LoVo (cell line): ENCODE measurements around the gene HOXA3.

Experiments
- DNase-seq: peaks from one replicate; pipeline ENCODE4 v3.0.0-alpha.2; 2016; ENCODE audit warnings: low spot score

HOXA3 gene

DNA sequence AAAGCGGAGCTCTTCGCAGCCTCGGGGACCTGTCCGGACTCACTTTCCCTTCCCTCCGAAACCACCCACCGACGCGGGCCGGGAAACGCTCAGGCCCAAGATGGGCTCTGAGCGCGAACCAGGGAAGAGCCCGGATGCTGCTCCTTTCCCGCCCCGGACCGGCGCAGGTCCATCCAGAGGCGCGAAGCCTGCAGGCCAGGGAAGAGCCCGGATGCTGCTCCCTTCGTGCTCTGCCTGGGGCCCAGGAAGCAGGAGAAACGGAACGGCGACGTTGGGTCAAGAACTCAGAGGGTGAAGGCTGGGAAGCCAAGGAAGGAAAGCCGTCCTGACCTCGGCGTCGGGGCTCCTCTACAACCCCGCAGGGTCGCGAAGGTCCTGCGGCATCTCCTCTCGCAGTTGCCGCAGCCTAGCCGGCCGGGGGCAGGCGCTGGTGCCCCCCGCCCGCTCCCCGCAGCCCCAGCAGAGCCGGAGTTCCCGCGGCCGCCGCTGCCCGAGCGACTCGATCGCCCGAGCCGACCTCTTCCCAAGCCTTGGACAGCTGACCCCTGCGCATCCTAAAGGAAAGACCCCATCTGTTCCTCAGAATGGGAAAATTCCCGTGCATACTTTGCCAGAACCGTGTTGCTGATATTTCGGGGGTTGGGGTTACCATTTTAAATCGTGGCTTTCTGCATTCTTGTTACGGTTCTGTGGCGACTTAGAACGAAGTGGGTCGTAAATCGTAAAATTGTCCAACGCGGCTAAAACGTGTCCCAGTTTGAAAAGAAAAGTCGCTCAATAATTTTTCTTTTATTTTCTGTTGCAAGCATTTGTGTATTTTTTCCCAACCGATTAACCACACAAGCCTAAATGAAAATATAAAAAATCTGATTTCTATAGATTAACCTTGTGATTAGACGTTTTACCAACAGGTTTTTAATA, 64.1 kb downstream of the HOXA3 start:
- no peak for DNase-seq

- no peak for DNase-seq
Observed at GRCh38 chr7:27083646-27084045, 68.7 kb downstream of the HOXA3 start.

DNA sequence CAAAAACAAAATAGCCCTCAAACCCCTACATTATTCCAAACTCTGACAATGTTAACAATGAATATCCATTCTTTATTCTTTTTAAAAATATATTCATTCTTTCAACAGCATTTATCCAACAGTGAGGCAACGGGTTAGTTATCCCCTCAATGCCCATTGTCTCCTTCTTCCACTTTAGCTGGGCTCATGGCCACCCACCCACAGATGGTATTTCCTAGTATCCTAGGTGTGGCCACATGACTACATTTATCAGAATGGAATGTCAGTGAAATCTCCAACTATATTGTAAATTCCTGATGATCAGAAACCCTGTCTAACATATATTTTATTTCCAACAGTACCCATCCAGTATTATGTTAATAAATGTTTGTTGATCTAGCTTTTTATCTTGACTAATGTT, 70.2 kb downstream of the HOXA3 start:
- peak; percentile 43 for DNase-seq

GRCh38 chr7:27080844-27081436, 71.4 kb downstream of the HOXA3 start:
- no peak for DNase-seq

GRCh38 chr7:27079234-27079975, 73.0 kb downstream of the HOXA3 start:
- no peak for DNase-seq

DNA sequence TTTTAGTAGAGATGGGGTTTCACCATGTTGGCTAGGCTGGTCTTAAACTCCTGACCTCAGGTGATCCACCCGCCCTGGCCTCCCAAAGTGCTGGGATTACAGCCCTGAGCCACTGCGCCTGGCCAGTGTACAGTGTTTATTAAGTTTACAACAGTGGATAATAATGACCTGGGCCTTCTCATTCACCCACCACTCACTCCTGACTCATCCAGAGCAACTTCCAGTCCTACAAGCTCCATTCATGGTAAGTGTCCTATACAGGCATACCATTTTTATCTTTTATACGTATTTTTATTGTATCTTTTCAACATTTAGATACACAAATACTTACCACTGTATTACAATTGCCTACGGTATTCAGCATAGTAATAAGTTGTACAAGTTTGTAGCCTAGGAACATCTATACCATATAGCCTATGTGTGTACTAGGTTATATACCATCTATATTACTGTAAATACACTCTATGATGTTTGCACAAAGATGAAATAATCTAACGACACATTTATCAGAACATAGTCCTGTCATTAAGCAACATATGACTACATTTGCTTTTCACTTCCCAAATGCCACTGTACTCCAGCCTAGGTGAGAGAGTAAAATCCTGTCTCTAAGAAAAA, 73.7 kb downstream of the HOXA3 start:
- no peak for DNase-seq

GRCh38 chr7:27073076-27073475, 79.3 kb downstream of the HOXA3 start:
- no peak for DNase-seq

GRCh38 chr7:27071622-27072390, 80.6 kb downstream of the HOXA3 start:
- DNase-seq = no peak

DNA sequence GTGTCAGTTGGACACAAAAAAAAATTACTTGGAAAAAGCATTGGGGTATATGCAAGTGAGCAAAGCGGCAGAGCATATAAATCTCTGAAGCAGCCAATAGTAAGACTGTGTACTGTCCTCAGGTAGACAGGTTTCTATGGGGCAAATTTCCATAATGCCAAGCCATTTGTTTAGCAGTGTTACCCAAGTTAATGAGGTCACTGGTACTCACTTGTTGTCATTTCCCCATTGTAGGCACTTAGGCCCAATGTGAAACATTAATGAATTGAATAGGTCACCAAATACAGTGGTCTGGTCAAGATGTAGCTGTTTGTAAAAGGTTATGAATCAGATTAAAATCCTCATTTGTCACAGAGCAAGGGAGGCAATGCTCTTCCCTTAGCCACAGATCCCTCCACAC, 84.1 kb downstream of the HOXA3 start:
- DNase-seq = no peak

- peak; percentile 38 for DNase-seq
Observed at GRCh38 chr7:27066148-27066547, 86.2 kb downstream of the HOXA3 start.

- DNase-seq = no peak
Observed at GRCh38 chr7:27065709-27066108, 86.7 kb downstream of the HOXA3 start.

GRCh38 chr7:27064661-27065060, 87.7 kb downstream of the HOXA3 start:
- DNase-seq = no peak

- DNase-seq = no peak
Observed at GRCh38 chr7:27064159-27064558, 88.2 kb downstream of the HOXA3 start.

GRCh38 chr7:27062946-27063345, 89.4 kb downstream of the HOXA3 start:
- no peak for DNase-seq
